Measurements from ENCODE around the gene MAPK11.

The MAPK11 gene

DNA sequence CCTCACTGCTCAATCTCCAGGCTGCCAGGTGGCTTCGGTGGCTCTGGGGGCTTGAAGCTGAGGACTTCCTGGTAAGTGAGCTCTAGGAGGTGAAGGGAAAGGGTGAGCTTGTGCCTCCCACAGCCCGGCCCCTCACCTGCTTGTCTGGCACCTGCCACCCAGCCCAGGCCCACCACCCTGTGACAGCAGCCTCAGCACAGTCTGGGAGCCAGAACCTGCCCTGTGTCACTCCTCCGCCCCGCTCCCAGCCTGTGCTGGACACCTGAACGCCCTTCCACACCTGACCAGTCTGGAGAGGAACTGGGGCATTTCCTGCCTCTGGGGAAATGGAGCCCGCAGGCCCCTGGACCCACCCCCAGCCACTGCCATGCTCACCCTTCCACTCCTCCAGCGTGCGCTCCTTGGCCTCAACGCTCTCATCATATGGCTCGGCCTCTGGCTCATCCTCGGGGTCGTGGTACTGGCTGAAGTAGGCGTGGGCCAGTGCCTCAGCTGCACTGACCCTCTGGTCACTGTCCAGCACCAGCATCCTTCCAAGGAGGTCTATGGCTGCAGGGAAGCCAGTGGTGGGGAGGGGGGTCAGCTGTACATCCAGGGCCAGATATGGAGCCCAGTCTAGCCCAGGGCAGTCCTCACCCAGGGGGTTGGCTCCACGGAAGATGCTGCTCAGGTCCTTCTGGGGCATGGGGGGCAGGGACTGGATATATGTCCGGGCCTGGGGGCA is 5.1 kb downstream of the MAPK11 start:
- no peak overlapping the region for H3K4me3 ChIP-seq (ENCODE audit: low read depth, low read length)
- peaks cover 67% of the 10 kb centered on the region for H3K27me3 ChIP-seq (ENCODE audit: control insufficient read depth, insufficient read depth, low read length)
- no peak overlapping the region for H3K27ac ChIP-seq (ENCODE audit: low read depth, low read length)
- no peaks in the 10 kb centered on the region for H3K36me3 ChIP-seq (ENCODE audit: control insufficient read depth, insufficient read depth, low read length)
- H3K4me1 ChIP-seq (ENCODE audit: control insufficient read depth, insufficient read depth, low read length) = peaks cover 13% of the 10 kb centered on the region
- H3K9me3 ChIP-seq (ENCODE audit: control insufficient read depth, insufficient read depth, low read length) = no peaks in the 10 kb centered on the region
- no peak overlapping the region for H3K9ac ChIP-seq (ENCODE audit: low read depth, low read length)

DNA sequence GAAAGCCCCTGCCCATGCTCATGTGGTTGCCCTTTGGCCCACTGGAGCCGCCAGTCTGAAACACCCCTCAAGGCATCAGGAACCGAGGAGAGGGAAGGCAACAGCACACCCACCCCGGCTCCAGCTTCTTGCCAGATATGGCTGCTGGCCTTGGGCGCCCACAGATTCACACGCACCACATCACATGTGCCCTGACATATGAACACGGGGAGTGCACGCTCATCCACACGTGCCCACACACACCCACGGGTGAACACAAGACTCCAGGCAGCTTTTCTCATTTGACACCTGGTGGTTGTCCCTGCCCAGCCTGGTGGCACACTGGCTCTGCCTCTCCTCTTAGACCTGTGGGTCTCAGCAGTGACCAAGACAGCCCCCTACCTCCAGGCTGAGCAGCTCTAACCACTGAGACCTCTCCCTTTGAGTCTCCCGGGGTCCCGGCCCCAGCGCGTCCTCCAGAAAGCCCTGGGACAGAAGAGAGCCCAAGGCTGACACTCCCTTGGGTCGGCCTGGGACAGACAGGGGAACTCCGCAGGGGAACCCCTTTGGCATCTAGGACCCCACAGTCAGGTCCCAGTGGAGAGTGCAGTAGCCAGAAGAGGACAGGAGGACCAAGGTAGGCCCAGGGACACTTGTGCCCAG is 6.0 kb downstream of the MAPK11 start:
- Histone ChIP-seq H3K36me3 (ENCODE audit: control insufficient read depth, insufficient read depth, low read length) (no peaks in the 10 kb centered on the region), H3K9ac (ENCODE audit: low read depth, low read length) (no peak overlapping the region), H3K9me3 (ENCODE audit: control insufficient read depth, insufficient read depth, low read length) (no peaks in the 10 kb centered on the region), H3K4me1 (ENCODE audit: control insufficient read depth, insufficient read depth, low read length) (peaks cover 13% of the 10 kb centered on the region), H3K4me3 (ENCODE audit: low read depth, low read length) (no peak overlapping the region), H3K27me3 (ENCODE audit: control insufficient read depth, insufficient read depth, low read length) (peaks cover 60% of the 10 kb centered on the region), H3K27ac (ENCODE audit: low read depth, low read length) (no peak overlapping the region)

DNA sequence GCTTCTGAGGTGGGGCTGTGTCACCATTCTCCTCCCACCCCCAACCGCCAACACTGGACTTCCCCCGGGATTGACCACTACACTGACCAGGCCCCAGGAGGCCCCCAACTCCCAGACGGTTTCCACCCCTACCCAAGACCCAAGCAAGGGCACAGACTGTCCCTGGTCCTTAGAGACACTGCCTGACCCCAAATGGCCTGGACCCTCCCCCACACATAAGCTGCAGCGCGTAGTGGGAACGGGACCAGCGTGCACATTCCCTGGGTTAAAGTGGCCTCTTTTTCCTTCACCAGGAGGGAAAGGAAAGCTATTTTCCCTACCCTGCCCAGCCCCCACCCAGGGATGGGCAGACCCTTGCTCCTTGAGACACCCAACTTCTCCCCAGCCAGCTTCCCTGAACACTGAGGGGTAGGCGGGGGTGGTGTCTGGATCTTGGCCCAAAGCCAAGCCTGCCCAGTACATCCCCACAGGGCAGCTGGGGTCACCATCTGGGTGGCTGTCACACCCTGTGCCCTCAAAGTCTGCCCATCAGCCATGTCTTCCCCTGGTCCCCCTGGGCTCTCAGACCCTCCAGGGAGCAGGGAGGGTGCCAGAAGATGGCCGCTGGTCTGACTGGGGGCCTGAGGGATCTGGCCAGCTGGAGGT is 7.1 kb downstream of the MAPK11 start:
- Histone ChIP-seq H3K9me3 (ENCODE audit: control insufficient read depth, insufficient read depth, low read length) (no peaks in the 10 kb centered on the region), H3K4me3 (ENCODE audit: low read depth, low read length) (no peak overlapping the region), H3K27ac (ENCODE audit: low read depth, low read length) (no peak overlapping the region), H3K9ac (ENCODE audit: low read depth, low read length) (no peak overlapping the region), H3K27me3 (ENCODE audit: control insufficient read depth, insufficient read depth, low read length) (peaks cover 49% of the 10 kb centered on the region), H3K36me3 (ENCODE audit: control insufficient read depth, insufficient read depth, low read length) (no peaks in the 10 kb centered on the region), H3K4me1 (ENCODE audit: control insufficient read depth, insufficient read depth, low read length) (peaks cover 13% of the 10 kb centered on the region)

DNA sequence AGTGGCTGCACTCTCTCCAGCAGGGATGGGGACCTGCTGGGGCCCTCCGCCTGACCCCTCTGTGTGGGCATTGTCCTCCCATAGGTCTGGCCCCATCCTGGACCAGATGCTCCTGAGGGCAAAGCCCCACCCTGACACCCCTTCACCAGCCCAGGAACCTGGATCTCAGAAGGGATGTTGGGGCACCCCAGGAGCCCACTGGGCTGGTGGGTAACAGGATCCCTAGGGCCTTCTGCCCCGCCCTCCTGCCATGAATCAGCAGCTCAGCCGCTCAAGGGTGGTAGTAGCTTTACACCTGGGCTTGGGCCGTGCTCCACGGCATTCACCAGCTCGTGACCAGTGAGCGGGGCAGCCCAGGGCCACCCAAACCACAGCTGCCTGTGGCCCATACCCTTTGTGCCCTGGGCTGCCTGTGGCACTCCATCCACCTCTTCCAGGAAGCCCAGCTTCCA is 7.7 kb downstream of the MAPK11 start:
- Histone ChIP-seq H3K4me1 (ENCODE audit: control insufficient read depth, insufficient read depth, low read length) (peaks cover 13% of the 10 kb centered on the region), H3K27ac (ENCODE audit: low read depth, low read length) (no peak overlapping the region), H3K9ac (ENCODE audit: low read depth, low read length) (no peak overlapping the region), H3K36me3 (ENCODE audit: control insufficient read depth, insufficient read depth, low read length) (no peaks in the 10 kb centered on the region), H3K9me3 (ENCODE audit: control insufficient read depth, insufficient read depth, low read length) (no peaks in the 10 kb centered on the region), H3K27me3 (ENCODE audit: control insufficient read depth, insufficient read depth, low read length) (peaks cover 44% of the 10 kb centered on the region), H3K4me3 (ENCODE audit: low read depth, low read length) (no peak overlapping the region)

DNA sequence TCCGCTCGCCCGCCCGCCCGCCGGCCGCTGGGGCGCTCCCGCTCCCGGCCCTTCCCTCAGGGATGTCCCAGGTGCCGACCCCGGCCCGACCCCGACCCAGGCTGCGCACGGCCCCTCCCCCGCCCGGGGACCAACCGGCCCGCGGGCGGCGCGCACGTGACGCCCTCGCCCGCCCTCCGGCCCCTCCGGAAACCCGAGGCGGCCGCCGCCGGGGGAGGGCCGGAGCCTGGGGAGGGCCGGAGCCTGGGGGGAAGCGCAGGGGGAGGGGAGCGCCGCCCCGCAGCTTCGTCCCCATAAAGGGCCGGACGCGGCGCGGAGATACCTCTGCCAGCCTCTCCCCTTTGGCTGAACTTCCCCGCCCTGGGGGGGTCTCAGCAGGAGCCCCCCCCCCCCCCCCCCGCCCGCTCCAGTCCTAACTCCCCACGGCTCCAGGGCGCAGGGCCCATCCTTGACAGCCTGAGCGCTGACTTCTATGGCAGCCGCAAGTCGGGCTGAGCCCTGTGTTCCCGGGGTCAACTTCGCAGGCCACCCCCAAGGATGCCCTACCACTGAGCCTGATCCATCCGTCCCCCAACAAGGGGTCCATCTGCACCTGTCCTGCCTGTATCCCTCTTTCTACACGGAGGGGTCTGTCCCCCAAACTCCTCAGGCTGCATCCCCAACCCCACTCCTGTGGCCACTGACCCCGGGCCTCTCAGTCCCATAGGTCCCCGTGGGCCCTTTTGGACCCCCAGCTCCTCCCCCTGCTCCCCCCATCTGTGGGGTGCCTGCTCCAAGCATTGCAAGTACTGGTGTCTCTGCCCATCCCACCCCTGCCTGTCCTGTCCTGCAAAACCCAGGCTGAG is 8.3 kb downstream of the MAPK11 start, which contains the start of gene MAPK12:
MAPK12 (minus strand) TSS at position 69 of the 845 bp plus-strand sequence. CDS start 174 bp downstream, outside the sequence.
- Histone ChIP-seq H3K36me3 (ENCODE audit: control insufficient read depth, insufficient read depth, low read length) (0 out of 2 replicates have a peak, but pooled peaks cover 3% of the 10 kb centered on the region), H3K4me1 (ENCODE audit: control insufficient read depth, insufficient read depth, low read length) (peaks cover 13% of the 10 kb centered on the region), H3K27ac (ENCODE audit: low read depth, low read length) (no peak within 1 kb of the TSS), H3K9me3 (ENCODE audit: control insufficient read depth, insufficient read depth, low read length) (no peaks in the 10 kb centered on the region), H3K9ac (ENCODE audit: low read depth, low read length) (no peak within 1 kb of the TSS), H3K4me3 (ENCODE audit: low read depth, low read length) (peak within 1 kb of the TSS; percentile 64), H3K27me3 (ENCODE audit: control insufficient read depth, insufficient read depth, low read length) (peaks cover 39% of the 10 kb centered on the region)

DNA sequence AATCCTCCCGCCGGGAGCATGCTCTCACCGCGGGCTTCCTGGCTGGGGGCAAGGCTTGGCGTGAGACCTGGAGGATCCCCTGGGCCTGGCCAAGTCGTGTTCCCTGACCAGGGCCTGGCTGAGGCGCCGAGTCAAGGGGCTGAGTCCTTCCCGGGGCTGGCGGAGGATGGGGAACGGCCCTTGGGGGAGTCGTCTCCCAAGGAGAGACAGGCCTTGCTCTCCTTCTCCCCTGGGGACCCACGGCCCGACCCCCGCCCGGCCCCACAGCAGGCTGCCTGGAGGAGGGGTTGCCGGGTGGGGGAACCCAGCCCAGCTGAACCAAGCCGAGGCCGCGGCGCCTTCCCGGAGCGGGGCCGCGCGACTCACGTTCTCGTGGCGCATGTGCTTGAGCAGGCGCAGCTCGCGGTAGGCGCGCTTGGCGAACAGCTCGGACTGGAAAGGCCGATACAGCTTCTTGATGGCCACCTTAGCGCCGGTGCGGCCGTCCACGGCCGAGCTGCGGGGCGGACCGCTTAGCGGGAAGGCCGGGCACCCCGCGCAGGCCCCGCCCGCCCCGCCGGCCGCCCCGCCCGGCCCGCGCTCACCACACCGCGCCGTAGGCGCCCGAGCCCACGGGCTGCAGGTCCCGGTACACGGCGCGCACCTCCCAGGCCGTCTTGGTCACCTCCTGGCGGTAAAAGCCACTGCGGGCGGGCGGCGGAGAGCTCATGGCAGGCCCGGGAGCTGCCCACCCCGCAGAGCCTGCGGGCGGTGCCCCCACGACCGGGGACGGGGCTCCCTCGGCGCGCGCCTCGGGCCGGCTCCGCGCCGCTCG is 9.2 kb downstream of the MAPK11 start:
- H3K27ac ChIP-seq (ENCODE audit: low read depth, low read length) = no peak overlapping the region
- no peak overlapping the region for H3K9ac ChIP-seq (ENCODE audit: low read depth, low read length)
- peaks cover 30% of the 10 kb centered on the region for H3K27me3 ChIP-seq (ENCODE audit: control insufficient read depth, insufficient read depth, low read length)
- peaks cover 3% of the 10 kb centered on the region; the same call in 1 of the 2 replicates for H3K36me3 ChIP-seq (ENCODE audit: control insufficient read depth, insufficient read depth, low read length)
- H3K9me3 ChIP-seq (ENCODE audit: control insufficient read depth, insufficient read depth, low read length) = no peaks in the 10 kb centered on the region
- H3K4me1 ChIP-seq (ENCODE audit: control insufficient read depth, insufficient read depth, low read length) = peaks cover 13% of the 10 kb centered on the region
- peak overlapping the region; percentile 64 for H3K4me3 ChIP-seq (ENCODE audit: low read depth, low read length)

DNA sequence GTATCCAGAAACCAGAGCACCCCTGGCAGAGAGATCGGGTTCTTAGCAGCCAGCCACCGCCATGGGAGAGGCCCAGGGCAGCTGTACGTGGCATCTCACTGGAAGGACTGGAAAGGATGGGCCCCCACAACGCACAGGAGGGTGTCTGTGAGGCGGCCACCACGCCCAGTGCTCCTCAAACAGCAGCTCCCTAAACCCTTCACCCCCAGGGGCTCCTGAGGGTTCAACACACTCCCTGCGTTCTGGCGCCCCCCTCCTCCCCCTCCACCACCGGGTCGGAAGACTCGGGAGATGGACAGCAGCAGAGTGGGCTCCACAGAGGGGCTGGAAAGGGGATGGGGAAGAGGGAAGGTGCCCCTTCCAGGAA is 9.8 kb downstream of the MAPK11 start:
- Histone ChIP-seq H3K27me3 (ENCODE audit: control insufficient read depth, insufficient read depth, low read length) (peaks cover 30% of the 10 kb centered on the region), H3K4me1 (ENCODE audit: control insufficient read depth, insufficient read depth, low read length) (peaks cover 13% of the 10 kb centered on the region), H3K27ac (ENCODE audit: low read depth, low read length) (no peak overlapping the region), H3K9me3 (ENCODE audit: control insufficient read depth, insufficient read depth, low read length) (no peaks in the 10 kb centered on the region), H3K4me3 (ENCODE audit: low read depth, low read length) (peak overlapping the region; percentile 64), H3K9ac (ENCODE audit: low read depth, low read length) (no peak overlapping the region), H3K36me3 (ENCODE audit: control insufficient read depth, insufficient read depth, low read length) (peaks cover 7% of the 10 kb centered on the region; the same call in 1 of the 2 replicates)

DNA sequence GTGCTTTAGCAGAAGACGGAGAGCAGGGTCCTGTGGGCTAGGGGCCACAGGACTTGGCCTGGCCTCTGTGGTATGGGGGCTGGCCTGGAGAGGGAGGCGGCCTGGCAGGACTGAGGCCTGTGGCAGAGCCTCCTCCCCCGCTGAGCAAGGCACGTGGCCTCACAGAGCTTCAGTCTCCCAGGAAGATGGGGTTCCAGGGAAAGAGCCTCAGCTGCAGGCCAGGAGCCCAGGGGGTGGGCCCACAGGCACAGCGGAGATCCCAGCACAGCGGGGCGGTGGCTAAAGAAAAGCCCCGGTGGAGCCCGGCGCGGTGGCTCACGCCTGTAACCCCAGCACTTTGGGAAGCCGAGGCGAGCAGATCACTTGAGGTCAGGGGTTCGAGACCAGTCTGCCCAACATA is 10.9 kb downstream of the MAPK11 start:
- no peak overlapping the region for H3K4me3 ChIP-seq (ENCODE audit: low read depth, low read length)
- no peak overlapping the region for H3K9ac ChIP-seq (ENCODE audit: low read depth, low read length)
- no peaks in the 10 kb centered on the region for H3K9me3 ChIP-seq (ENCODE audit: control insufficient read depth, insufficient read depth, low read length)
- peaks cover 7% of the 10 kb centered on the region; the same call in 1 of the 2 replicates for H3K36me3 ChIP-seq (ENCODE audit: control insufficient read depth, insufficient read depth, low read length)
- peaks cover 13% of the 10 kb centered on the region for H3K4me1 ChIP-seq (ENCODE audit: control insufficient read depth, insufficient read depth, low read length)
- H3K27me3 ChIP-seq (ENCODE audit: control insufficient read depth, insufficient read depth, low read length) = peaks cover 25% of the 10 kb centered on the region
- no peak overlapping the region for H3K27ac ChIP-seq (ENCODE audit: low read depth, low read length)

DNA sequence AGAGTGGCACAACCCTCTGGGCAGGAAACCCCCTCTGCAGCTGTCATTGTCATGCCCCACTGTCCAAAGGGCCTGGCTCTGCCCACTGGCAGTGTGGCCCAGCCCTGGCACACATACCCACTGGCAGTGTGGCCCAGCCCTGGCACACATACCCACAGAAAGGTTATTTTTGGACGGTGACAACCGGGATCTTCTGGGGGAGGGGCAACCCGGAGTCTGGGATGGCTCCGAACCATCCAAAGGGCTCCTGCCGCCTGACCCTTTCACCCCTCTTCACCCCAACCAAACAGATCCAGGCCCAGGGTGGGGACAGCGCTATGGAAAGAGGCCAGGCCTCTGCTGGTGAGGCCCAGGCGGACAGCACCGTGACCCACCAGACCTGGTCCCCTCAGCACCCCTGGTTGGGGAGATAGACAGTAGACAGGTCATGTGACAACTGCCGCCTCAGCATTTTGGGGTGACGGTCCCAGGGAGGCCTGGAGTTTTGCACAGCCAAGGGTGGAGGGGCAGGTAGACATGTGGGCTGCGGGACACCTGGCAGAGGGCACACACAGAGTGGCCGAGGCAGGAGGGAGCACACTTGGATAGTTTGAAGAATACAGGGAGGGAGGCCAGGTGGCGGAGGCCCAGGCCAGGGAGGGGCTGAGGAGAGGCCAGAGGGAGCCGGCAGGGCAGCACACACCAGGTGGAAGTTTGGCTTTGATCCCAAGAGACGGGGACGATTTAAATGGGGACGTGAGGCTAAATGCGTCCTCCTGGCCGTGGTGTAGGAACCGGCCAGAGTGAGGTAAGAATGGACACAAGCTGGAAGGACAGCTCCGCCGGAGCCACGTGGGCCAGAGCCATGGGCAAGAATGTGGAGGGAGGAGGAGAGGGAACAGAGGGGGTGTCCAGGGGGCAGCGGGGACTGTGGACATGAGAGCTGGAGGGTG is 11.6 kb downstream of the MAPK11 start:
- no peak overlapping the region for H3K9ac ChIP-seq (ENCODE audit: low read depth, low read length)
- H3K9me3 ChIP-seq (ENCODE audit: control insufficient read depth, insufficient read depth, low read length) = no peaks in the 10 kb centered on the region
- H3K27me3 ChIP-seq (ENCODE audit: control insufficient read depth, insufficient read depth, low read length) = peaks cover 25% of the 10 kb centered on the region
- H3K4me1 ChIP-seq (ENCODE audit: control insufficient read depth, insufficient read depth, low read length) = peaks cover 13% of the 10 kb centered on the region
- no peak overlapping the region for H3K4me3 ChIP-seq (ENCODE audit: low read depth, low read length)
- peaks cover 7% of the 10 kb centered on the region; the same call in 1 of the 2 replicates for H3K36me3 ChIP-seq (ENCODE audit: control insufficient read depth, insufficient read depth, low read length)
- no peak overlapping the region for H3K27ac ChIP-seq (ENCODE audit: low read depth, low read length)
